GM12872 (cell line): ENCODE measurements around the gene IL1RAP.

Experiments used
- CTCF ChIP-seq: IDR thresholded peaks from 3 replicates; pipeline ENCODE4 v1.5.1; 2011; ENCODE audit warnings: low read depth, mild to moderate bottlenecking, low read length, moderate library complexity; ENCODE audit not compliant: insufficient read depth

Gene IL1RAP

DNA sequence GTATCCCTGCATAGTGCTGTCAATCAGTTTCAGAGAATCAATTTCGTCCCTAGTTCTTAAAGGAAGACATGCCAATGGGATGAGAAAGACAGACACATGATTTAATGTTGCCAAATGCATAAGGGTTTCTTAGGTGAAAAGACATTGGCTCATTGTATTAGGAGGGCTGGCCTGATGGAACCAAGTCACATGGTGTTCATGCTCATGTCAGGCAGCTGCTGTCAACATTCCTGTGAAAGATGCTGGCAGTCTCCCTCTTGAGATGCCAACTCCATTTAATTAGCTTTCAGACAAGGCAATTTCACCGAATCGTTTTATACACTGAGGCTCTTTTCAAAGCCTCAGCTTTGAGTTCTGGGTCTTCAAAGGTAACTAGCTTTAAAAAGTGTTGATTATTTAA is 16.1 kb upstream of the IL1RAP start:
- TF ChIP-seq CTCF, result no peak

GRCh38 chr3:190498293-190498692 is 15.6 kb upstream of the IL1RAP start:
- no peak for TF ChIP-seq CTCF

GRCh38 chr3:190499122-190499521 is 14.8 kb upstream of the IL1RAP start:
- TF ChIP-seq CTCF, result no peak

DNA sequence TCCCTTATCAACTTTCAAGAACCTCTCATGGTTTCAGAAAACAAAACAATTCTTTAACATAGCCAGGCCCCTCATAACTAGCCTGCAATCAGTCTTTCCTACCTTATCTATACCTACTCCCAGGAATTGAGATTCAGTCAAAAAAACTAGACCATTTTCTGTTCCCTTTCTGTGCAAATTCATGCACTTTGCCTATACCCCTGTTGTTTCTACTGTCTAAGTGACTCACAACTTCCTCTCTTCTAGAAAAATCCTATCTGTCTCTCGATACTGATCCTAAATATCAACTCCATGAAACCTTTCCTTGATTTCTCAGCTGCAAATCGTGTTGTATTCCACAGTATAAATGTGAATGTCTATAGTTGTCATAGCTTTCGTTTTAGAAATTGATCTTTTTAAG is 10.9 kb upstream of the IL1RAP start:
- no peak for TF ChIP-seq CTCF

GRCh38 chr3:190504354-190505125 is 9.3 kb upstream of the IL1RAP start:
- 0 out of 3 replicates have a peak, but pooled peaks have one; percentile 10 for TF ChIP-seq CTCF

GRCh38 chr3:190505381-190506003 is 8.4 kb upstream of the IL1RAP start:
- no peak for TF ChIP-seq CTCF

DNA sequence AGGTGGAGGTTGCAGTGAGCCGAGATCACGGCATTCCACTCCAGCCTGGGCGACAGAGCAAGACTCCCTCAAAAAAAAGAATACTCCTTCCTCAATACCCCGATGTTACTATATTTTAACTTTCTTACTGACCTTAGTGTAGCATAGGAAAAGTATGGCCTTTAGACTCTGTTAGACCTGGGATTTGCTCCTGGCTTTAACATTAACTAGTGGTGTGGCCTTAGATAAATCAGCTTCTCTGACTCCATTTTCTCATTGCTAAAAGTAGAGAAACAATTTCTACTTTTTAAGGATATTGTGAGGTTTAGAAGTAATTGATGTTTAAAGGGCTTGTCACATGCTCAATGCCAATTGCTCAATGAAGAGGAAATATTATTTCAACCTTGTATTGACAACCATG is 7.6 kb upstream of the IL1RAP start:
- no peak for TF ChIP-seq CTCF
